ENCODE measurements around the gene ZNF383.
"Not testable (repeated sequence)": the region's sequence is repeated elsewhere in the genome, so short reads cannot be mapped to it uniquely, and the experiment has no call there.

Gene ZNF383

GRCh38 chr19:37294246-37294645 is 76.2 kb downstream of the ZNF383 start:
- DNase-seq, result not testable (repeated sequence)

Measured in inflammatory macrophage (primary cell).